Activated T-helper 2 cell treated with anti-CD3 and anti-CD28 coated beads, Interferon-gamma antibody, Interleukin-2, Interleukin-4, amounts not matched to agents 10 μg/mL and 5 μg/mL and 100 μg/mL, durations not matched to agents 14 hours and 24 hours and 36 hours (primary cell): ENCODE measurements around the gene DGUOK. TPM values are rescaled to one million over a fixed set of nuclear protein-coding genes. Genes with fewer than 3 reads are reported as not detected.
A peak's percentile ranks its signal among the peaks of the same experiment; 100 is the strongest.

Source experiments
- DNase-seq: peaks from one replicate; pipeline ENCODE4 v3.0.0; 2021; ENCODE audit warnings: low spot score
- H3K27ac Mint-ChIP-seq: one replicate; pipeline ENCODE4 v1.8.0; 2021; ENCODE audit warnings: mixed read lengths
- H3K27me3 Mint-ChIP-seq: one replicate; pipeline ENCODE4 v1.8.0; 2021; ENCODE audit warnings: low read depth, mixed read lengths
- H3K36me3 Mint-ChIP-seq: one replicate; pipeline ENCODE4 v1.8.0; 2021; ENCODE audit warnings: low read depth, mixed read lengths
- H3K4me1 Mint-ChIP-seq: one replicate; pipeline ENCODE4 v1.8.0; 2021; ENCODE audit warnings: low read depth, mixed read lengths
- H3K4me3 Mint-ChIP-seq: one replicate; pipeline ENCODE4 v1.8.0; 2021; ENCODE audit warnings: low read depth, mild to moderate bottlenecking, moderate library complexity, mixed read lengths
- H3K9me3 Mint-ChIP-seq: one replicate; pipeline ENCODE4 v1.8.0; 2021; ENCODE audit warnings: mixed read lengths
- intact Hi-C: fragments of 100-400 bp; cut with micrococcal nuclease; formaldehyde crosslinking; loops from one replicate; pipeline ENCODE4 v1.15.1; 2023
- total RNA-seq: library from RNA; stranded (reverse); gene quantifications from 2 replicates; pipeline ENCODE4 v1.2.3, GENCODE V29; 2022

DGUOK gene
- total RNA-seq, 1 donor from 2014 or later = 90.9 TPM

- H3K4me1 Mint-ChIP-seq = peaks cover 61% of the 10 kb centered on the region
- intact Hi-C loops = no loop called here
- H3K4me3 Mint-ChIP-seq = no peak overlapping the region
- peaks cover 72% of the 10 kb centered on the region for H3K36me3 Mint-ChIP-seq
- no peaks in the 10 kb centered on the region for H3K27me3 Mint-ChIP-seq
- peaks cover 15% of the 10 kb centered on the region for H3K9me3 Mint-ChIP-seq
- no peak for DNase-seq
- no peak overlapping the region for H3K27ac Mint-ChIP-seq
These were observed 65.4 kb downstream of the DGUOK start for GRCh38 chr2:73992036-73992435.

GRCh38 chr2:73993376-73993775, 66.7 kb downstream of the DGUOK start:
- Mint-ChIP-seq H3K27ac (peak overlapping the region; percentile 40), H3K4me1 (peaks cover 62% of the 10 kb centered on the region), H3K4me3 (no peak overlapping the region), H3K36me3 (peaks cover 59% of the 10 kb centered on the region), H3K27me3 (no peaks in the 10 kb centered on the region), H3K9me3 (peaks cover 15% of the 10 kb centered on the region)
- no peak for DNase-seq
- intact Hi-C loops = no loop called here

DNA sequence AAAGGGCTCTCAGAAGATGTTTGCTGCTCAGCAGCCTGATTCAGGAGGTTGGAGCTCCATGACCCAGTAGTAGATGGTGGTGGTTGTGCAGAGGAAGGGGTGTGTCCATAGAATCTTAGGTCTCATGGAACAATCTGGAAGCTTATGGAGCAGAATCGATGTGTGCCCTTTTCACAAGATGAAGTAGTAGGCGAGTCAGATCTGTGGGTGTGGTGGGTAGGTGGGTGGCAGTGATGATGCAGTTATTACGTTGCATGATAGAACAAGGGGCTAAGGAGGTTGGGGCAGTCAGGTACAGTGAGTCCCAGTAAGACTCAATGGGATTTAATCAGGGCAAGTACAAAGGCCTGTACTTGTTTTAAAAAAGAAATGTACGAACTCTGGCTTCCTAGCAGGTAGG, 67.1 kb downstream of the DGUOK start:
- peaks cover 15% of the 10 kb centered on the region for H3K9me3 Mint-ChIP-seq
- DNase-seq = no peak
- H3K36me3 Mint-ChIP-seq = peaks cover 56% of the 10 kb centered on the region
- intact Hi-C loops = no loop called here
- H3K27me3 Mint-ChIP-seq = no peaks in the 10 kb centered on the region
- peak overlapping the region; percentile 23 for H3K4me3 Mint-ChIP-seq
- peak overlapping the region; percentile 40 for H3K27ac Mint-ChIP-seq
- peaks cover 64% of the 10 kb centered on the region for H3K4me1 Mint-ChIP-seq

GRCh38 chr2:73994178-73994831, 67.6 kb downstream of the DGUOK start:
- Mint-ChIP-seq H3K36me3 (peaks cover 51% of the 10 kb centered on the region), H3K9me3 (peaks cover 15% of the 10 kb centered on the region), H3K27ac (peak overlapping the region; percentile 40), H3K27me3 (no peaks in the 10 kb centered on the region), H3K4me1 (peaks cover 64% of the 10 kb centered on the region), H3K4me3 (peak overlapping the region; percentile 23)
- DNase-seq = no peak
- intact Hi-C loops = no loop called here

DNA sequence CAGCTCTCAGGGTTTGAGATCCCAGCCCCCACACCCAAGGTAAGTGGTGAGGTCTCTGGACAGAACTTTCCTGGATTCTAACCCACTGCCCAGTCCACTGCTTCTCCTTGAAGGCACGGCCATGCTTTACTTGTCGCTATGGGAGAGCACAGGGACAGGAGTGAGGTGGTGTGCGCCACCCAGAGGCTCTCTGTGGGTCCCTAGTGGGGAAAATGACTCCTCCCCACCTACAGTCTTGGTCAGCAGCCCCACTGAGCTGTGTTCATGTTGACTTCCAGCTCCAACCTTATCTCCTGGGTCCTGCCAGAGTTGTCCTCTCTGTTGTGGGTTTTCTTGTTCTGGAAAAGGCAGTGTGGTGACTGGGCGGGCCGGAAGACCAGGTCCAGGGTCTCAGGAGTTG, 69.1 kb downstream of the DGUOK start:
- no peak overlapping the region for H3K4me3 Mint-ChIP-seq
- H3K27me3 Mint-ChIP-seq = no peaks in the 10 kb centered on the region
- peaks cover 36% of the 10 kb centered on the region for H3K36me3 Mint-ChIP-seq
- DNase-seq = no peak
- no peak overlapping the region for H3K27ac Mint-ChIP-seq
- H3K4me1 Mint-ChIP-seq = peaks cover 65% of the 10 kb centered on the region
- intact Hi-C loops = no loop called here
- H3K9me3 Mint-ChIP-seq = peaks cover 8% of the 10 kb centered on the region

GRCh38 chr2:73997813-73998212, 71.1 kb downstream of the DGUOK start:
- Mint-ChIP-seq H3K27me3 (no peaks in the 10 kb centered on the region), H3K4me3 (no peak overlapping the region), H3K27ac (peak overlapping the region; percentile 44), H3K36me3 (peaks cover 16% of the 10 kb centered on the region), H3K4me1 (peaks cover 73% of the 10 kb centered on the region), H3K9me3 (no peaks in the 10 kb centered on the region)
- no peak for DNase-seq
- intact Hi-C loops = no loop called here

- Mint-ChIP-seq H3K36me3 (peaks cover 10% of the 10 kb centered on the region), H3K27me3 (no peaks in the 10 kb centered on the region), H3K4me3 (no peak overlapping the region), H3K4me1 (peaks cover 72% of the 10 kb centered on the region), H3K27ac (peak overlapping the region; percentile 59), H3K9me3 (no peaks in the 10 kb centered on the region)
- intact Hi-C loops = no loop called here
- no peak for DNase-seq
These were observed 71.8 kb downstream of the DGUOK start for GRCh38 chr2:73998451-73998850.

DNA sequence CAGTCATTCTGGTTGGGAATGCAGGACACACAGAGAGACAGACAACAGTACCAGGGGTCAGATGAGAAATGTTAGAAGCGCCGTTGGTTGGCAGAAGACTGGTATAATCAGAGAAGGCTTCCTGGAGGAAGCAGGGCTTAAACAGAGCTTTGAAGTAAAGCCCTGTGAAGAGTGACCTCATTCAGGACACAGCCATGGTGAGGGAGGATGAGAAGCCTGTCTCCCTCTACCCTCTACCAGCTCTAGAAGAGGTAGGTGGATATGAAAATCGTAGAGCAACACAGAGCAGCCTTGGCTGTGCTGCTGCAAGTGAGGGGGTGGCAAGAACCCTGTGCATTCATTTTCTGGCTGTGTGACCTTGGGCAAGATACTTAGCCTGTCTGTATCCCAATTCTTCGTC, 72.3 kb downstream of the DGUOK start:
- H3K27ac Mint-ChIP-seq = peak overlapping the region; percentile 59
- no peaks in the 10 kb centered on the region for H3K27me3 Mint-ChIP-seq
- H3K4me1 Mint-ChIP-seq = peaks cover 72% of the 10 kb centered on the region
- intact Hi-C loops = no loop called here
- H3K4me3 Mint-ChIP-seq = no peak overlapping the region
- H3K9me3 Mint-ChIP-seq = no peaks in the 10 kb centered on the region
- no peak for DNase-seq
- H3K36me3 Mint-ChIP-seq = peaks cover 9% of the 10 kb centered on the region

GRCh38 chr2:73999881-74000597, 73.4 kb downstream of the DGUOK start:
- H3K27ac Mint-ChIP-seq = peak overlapping the region; percentile 19
- no peak overlapping the region for H3K4me3 Mint-ChIP-seq
- DNase-seq = no peak
- intact Hi-C loops = loop anchor here (2.0 to 5.0 kb wide), 3 partner anchors 13 to 168 kb away; no protein-coding TSS in a partner anchor
- H3K27me3 Mint-ChIP-seq = no peaks in the 10 kb centered on the region
- H3K4me1 Mint-ChIP-seq = peaks cover 71% of the 10 kb centered on the region
- peaks cover 6% of the 10 kb centered on the region for H3K36me3 Mint-ChIP-seq
- H3K9me3 Mint-ChIP-seq = no peaks in the 10 kb centered on the region

- intact Hi-C loops = loop anchor here (2.0 to 5.0 kb wide), 3 partner anchors 14 to 168 kb away; no protein-coding TSS in a partner anchor
- H3K36me3 Mint-ChIP-seq = peaks cover 9% of the 10 kb centered on the region
- H3K4me1 Mint-ChIP-seq = peaks cover 73% of the 10 kb centered on the region
- no peak overlapping the region for H3K27ac Mint-ChIP-seq
- H3K9me3 Mint-ChIP-seq = no peaks in the 10 kb centered on the region
- H3K27me3 Mint-ChIP-seq = no peaks in the 10 kb centered on the region
- no peak for DNase-seq
- H3K4me3 Mint-ChIP-seq = no peak overlapping the region
These were observed 74.0 kb downstream of the DGUOK start for GRCh38 chr2:74000666-74001065.

DNA sequence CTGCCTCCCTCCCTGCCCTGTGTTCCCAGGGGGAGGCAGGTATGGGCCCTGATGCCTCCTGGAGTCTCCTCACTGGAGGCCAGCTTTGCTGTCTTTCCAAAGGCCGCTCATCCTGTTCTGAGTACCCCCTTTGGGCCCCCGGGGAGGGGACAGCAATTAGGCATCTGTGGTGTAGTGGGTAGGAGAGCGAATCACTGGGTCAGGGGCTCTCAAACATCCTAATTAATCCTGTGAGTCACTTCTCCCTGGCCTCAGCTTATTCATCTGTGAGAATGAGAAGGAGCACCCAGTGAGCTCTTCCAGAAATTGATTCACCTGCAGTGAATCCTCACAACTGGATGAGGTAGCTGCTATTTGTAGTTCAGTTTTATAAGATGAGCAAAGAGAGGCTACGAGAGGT, 74.4 kb downstream of the DGUOK start:
- no peak for DNase-seq
- Mint-ChIP-seq H3K36me3 (peaks cover 12% of the 10 kb centered on the region), H3K4me1 (peaks cover 73% of the 10 kb centered on the region), H3K27ac (peak overlapping the region; percentile 53), H3K4me3 (peak overlapping the region; percentile 64), H3K27me3 (no peaks in the 10 kb centered on the region), H3K9me3 (no peaks in the 10 kb centered on the region)
- intact Hi-C loops = loop anchor here (2.0 to 5.0 kb wide), 3 partner anchors 14 to 169 kb away; no protein-coding TSS in a partner anchor

DNA sequence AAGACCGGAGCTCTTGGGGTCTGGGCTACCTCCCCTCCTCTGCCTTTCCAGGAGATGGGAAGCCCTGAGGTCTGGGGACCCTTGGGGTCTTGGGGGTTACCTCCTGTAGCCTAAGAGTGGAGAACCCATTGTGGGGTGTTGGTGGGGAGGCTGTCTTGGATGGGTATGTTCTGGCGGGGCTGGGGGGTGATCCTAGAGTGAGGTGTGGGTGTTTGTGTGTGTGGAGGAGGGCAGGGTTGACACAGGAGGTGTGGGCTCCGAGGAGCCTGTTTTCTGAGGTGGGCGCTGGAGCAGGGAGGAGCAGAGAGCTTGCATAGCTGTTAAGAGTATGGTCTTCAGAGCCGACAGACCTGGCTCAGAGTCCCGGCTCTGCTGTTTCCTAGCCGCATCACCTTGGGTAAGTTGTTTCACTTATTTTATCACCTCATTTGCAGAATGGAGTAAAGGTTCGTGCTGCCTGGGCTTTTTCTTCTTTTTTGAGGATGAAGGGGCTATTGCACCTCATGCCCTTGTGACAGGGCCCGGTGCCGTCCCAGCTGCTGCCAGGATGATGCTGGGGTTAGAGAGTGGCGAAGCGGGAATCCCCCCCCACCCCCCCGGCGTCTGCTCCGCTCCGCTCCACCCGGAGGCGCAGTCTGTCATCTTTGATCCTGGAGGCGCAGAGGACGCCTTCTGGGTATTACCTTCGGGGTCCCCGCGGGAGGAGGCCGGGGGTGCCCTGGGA, 75.3 kb downstream of the DGUOK start:
- intact Hi-C loops = loop anchor here (2.0 to 5.0 kb wide), 3 partner anchors 15 to 170 kb away; no protein-coding TSS in a partner anchor
- H3K27me3 Mint-ChIP-seq = no peaks in the 10 kb centered on the region
- no peaks in the 10 kb centered on the region for H3K9me3 Mint-ChIP-seq
- peak overlapping the region; percentile 64 for H3K4me3 Mint-ChIP-seq
- H3K36me3 Mint-ChIP-seq = peaks cover 17% of the 10 kb centered on the region
- H3K27ac Mint-ChIP-seq = peak overlapping the region; percentile 11
- no peak for DNase-seq
- peaks cover 74% of the 10 kb centered on the region for H3K4me1 Mint-ChIP-seq
